GM12891 (cell line): ENCODE data around the gene PTPRN.
A peak's percentile ranks its signal among the peaks of the same experiment; 100 is the strongest.

Source experiments
- PAX5 ChIP-seq: IDR thresholded peaks from 2 replicates; pipeline ENCODE4 v1.6.1; 2011; ENCODE audit warnings: low read length, moderate library complexity, mild to moderate bottlenecking; ENCODE audit not compliant: insufficient read depth, severe bottlenecking
- POLR2A ChIP-seq: IDR thresholded peaks from 2 replicates; pipeline ENCODE4 v1.6.1; 2011; ENCODE audit warnings: low read depth, low read length, control low read depth
- POLR2AphosphoS5 ChIP-seq: IDR thresholded peaks from 2 replicates; pipeline ENCODE4 v1.6.1; 2011; ENCODE audit warnings: low read depth, low read length, control low read depth
- SPI1 ChIP-seq: IDR thresholded peaks from 2 replicates; pipeline ENCODE4 v1.6.1; 2011; ENCODE audit warnings: low read depth, low read length, control low read depth
- TAF1 ChIP-seq: IDR thresholded peaks from 2 replicates; pipeline ENCODE4 v1.6.1; 2011; ENCODE audit warnings: low read depth, low read length, control low read depth

DNA sequence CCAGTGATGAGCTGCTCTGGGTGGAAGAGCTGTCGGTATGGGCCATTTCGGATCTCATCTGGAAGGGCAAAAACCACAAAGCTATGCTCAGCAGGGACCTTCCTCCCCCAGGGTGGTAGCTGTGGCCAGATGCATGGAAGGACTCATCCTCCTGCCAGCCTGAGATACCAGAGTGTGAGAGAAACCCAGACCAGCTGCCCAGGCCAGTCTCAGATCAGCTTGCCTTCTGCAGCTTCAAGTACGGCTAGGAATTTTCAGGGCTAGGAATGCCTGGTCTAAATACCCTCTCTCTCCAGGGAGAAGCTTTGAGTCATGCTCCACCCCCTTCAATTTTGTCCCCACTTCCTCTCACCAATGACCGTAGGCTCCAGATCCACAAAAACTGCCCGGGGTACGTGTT, 57.5 kb downstream of the PTPRN start:
- TF ChIP-seq POLR2AphosphoS5, result no peak
- TF ChIP-seq POLR2A, result no peak
- no peak for TF ChIP-seq TAF1
- 0 out of 2 replicates have a peak, but pooled peaks have one; percentile 17 for TF ChIP-seq SPI1
- no peak for TF ChIP-seq PAX5
